ENCODE measurements around the gene TASOR2. TPM values are rescaled to one million over a fixed set of nuclear protein-coding genes. Genes with fewer than 3 reads are reported as not detected.

Gene TASOR2
- total RNA-seq, 4 donors from 2014 or later: 55.0 to 106 (median 75.9) TPM

DNA sequence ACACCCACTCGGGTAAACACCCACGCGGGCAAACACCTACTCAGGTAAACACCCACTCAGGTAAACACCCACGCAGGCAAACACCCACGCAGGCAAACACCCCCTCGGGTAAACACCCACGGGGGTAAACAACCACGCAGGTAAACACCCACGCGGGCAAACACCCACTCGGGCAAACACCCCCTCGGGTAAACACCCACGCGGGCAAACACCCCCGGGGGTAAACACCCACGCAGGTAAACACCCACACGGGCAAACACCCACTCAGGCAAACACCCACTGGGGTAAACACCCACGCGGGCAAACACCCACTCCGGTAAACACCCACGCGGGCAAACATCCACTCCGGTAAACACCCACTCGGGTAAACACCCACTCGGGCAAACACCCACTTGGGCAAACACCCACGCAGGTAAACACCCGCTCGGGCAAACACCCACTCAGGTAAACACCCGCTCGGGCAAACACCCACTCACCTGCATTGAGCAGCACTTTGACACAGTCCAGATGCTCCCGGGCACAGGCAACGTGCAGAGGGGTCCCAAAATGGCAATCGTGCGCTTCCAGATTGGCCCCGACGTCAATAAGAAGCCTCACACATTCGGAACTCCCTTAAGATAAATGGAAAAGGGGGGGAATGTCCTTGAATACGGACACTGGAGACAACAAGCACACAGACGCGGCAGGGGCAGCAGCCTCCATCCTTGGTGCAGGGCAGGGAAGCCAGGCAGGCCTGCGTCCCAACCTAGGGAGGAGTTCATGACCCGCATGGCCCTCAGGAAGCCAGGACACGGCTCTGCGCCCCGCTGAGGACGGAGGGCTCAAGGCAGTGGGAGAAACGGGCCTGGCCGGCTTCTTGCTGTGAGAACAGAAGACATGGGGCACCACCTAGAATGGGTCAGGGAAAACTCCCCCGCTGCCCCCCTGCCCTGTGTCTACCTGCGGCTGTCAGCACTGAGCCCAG lies 35.9 kb upstream of the TASOR2 start:
- Histone ChIP-seq H3K4me3 (no peak overlapping the region), H3K4me1 (peaks cover 10 to 50% (median 21%) of the 10 kb centered on the region in 4 donors), H3K27me3 (no peaks in the 10 kb centered on the region), H3K27ac (no peak overlapping the region), H3K36me3 (no peaks in the 10 kb centered on the region), H3K9me3 (no peaks in the 10 kb centered on the region)
- intact Hi-C loops (cut with DNase I; ENCODE audit: low total_unique reads): no loop called here
- whole genome bisulfite sequencing, 2 donors (ENCODE audit: low coverage in 1 of 2): 80 to 88% methylated on average over 1 to 50 of the region's 50 CpGs
- no peak for TF ChIP-seq POLR2A (IDR thresholded peaks at IDR 0.05)
- TF ChIP-seq POLR2AphosphoS5 (IDR thresholded peaks at IDR 0.05): no peak
- TF ChIP-seq, protein P1, sequence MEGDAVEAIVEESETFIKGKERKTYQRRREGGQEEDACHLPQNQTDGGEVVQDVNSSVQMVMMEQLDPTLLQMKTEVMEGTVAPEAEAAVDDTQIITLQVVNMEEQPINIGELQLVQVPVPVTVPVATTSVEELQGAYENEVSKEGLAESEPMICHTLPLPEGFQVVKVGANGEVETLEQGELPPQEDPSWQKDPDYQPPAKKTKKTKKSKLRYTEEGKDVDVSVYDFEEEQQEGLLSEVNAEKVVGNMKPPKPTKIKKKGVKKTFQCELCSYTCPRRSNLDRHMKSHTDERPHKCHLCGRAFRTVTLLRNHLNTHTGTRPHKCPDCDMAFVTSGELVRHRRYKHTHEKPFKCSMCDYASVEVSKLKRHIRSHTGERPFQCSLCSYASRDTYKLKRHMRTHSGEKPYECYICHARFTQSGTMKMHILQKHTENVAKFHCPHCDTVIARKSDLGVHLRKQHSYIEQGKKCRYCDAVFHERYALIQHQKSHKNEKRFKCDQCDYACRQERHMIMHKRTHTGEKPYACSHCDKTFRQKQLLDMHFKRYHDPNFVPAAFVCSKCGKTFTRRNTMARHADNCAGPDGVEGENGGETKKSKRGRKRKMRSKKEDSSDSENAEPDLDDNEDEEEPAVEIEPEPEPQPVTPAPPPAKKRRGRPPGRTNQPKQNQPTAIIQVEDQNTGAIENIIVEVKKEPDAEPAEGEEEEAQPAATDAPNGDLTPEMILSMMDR (IDR thresholded peaks at IDR 0.05): no peak
- in situ Hi-C loops (cut with MboI; ENCODE audit: low pct_ligation_motif_present in 1 of 4, low pct_unique_long_range_greater_than_20kb in 1 of 4, low sequenced_read_pairs in 3 of 4): no loop called here
- no peak for DNase-seq

DNA sequence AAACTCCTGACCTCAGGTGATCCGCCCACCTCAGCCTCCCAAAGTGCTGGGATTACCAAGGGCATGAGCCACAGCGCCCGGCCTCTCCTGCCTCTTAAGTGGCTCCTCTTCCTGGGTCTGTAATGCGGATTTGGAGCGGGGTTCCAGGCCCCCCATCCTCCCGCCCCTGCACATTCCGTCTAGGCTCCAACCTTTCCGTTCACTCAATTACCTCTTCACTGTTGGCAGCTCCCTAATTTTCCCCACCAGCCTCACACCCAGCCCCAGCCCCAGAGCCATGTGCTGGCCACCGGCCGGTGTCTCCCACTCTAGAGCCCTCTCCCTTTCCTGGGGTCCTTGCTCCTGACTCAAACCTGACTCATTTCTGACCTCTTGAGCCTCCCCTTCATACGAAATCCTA lies 34.9 kb upstream of the TASOR2 start:
- in situ Hi-C loops (cut with MboI; ENCODE audit: low pct_ligation_motif_present in 1 of 4, low pct_unique_long_range_greater_than_20kb in 1 of 4, low sequenced_read_pairs in 3 of 4) (no loop called here), intact Hi-C loops (cut with DNase I; ENCODE audit: low total_unique reads) (no loop called here)
- no peaks in the 10 kb centered on the region for H3K36me3 ChIP-seq
- H3K4me1 ChIP-seq: peaks cover 3 to 51% (median 23%) of the 10 kb centered on the region in 4 donors
- TF ChIP-seq POLR2A (IDR thresholded peaks at IDR 0.05) (no peak), EP300 (IDR thresholded peaks at IDR 0.05; ENCODE audit: low read depth) (no peak), POLR2AphosphoS5 (IDR thresholded peaks at IDR 0.05) (no peak)
- TF ChIP-seq, protein P1 (IDR thresholded peaks at IDR 0.05): no peak
- no peak for DNase-seq
- no peaks in the 10 kb centered on the region for H3K27me3 ChIP-seq
- H3K9me3 ChIP-seq: no peaks in the 10 kb centered on the region
- H3K4me3 ChIP-seq: no peak overlapping the region
- no peak overlapping the region for H3K27ac ChIP-seq
- WGBS, 2 donors (ENCODE audit: low coverage in 1 of 2): 93 to 95% methylated on average over 8 to 11 of the region's 11 CpGs

DNA sequence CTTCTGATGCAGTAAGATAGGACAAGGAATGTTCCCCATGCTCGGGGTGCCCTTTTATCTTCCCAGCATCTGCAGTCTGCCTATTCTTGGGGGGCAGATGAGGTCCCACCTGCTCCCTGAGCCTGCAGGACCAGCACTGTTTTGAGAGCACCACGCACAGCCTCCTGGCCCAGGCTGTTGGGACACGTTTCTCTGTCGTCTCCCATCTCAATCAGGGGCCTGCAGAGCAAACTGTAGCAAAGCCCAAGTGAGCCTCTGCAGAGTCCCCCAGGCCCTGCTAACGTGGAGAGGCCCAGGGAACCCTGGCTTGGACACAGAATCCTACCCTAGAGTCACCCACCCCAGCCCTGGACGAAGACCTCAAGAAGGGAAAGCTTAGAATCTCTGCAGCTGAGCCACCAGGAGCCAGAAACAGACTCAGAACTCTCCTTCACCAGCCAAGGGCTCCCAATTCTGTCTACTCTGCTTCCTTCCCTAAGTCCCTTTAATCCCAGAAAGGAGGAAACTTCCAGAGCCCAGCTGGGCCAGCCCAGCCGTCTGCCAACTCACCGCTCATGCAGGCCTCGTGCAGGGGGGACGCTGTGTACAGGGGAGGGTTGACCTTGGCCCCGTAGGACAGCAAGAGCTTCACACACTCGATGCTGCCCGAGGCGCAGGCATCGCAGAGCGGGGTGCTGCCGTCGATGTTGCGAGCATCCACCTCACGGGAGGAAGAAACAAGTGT lies 33.8 kb upstream of the TASOR2 start:
- in situ Hi-C loops (cut with MboI; ENCODE audit: low pct_ligation_motif_present in 1 of 4, low pct_unique_long_range_greater_than_20kb in 1 of 4, low sequenced_read_pairs in 3 of 4): no loop called here
- Histone ChIP-seq H3K4me1 (peaks cover 3 to 50% (median 20%) of the 10 kb centered on the region in 4 donors), H3K9me3 (no peaks in the 10 kb centered on the region), H3K27ac (peak overlapping the region in 3 of 4 donors; percentile 22 to 28 (median 24)), H3K27me3 (no peaks in the 10 kb centered on the region), H3K4me3 (no peak overlapping the region), H3K36me3 (no peaks in the 10 kb centered on the region)
- TF ChIP-seq EP300 (IDR thresholded peaks at IDR 0.05; ENCODE audit: low read depth) (no peak), POLR2A (IDR thresholded peaks at IDR 0.05) (no peak), POLR2AphosphoS5 (IDR thresholded peaks at IDR 0.05) (no peak)
- TF ChIP-seq, protein P1 (IDR thresholded peaks at IDR 0.05): no peak
- intact Hi-C loops (cut with DNase I; ENCODE audit: low total_unique reads): no loop called here
- 91% methylated on average over 20 of the region's 20 CpGs; no CpG with 5 or more reads in 1 of the 2 donors for WGBS, 2 donors (ENCODE audit: low coverage in 1 of 2)
- DNase-seq: no peak

DNA sequence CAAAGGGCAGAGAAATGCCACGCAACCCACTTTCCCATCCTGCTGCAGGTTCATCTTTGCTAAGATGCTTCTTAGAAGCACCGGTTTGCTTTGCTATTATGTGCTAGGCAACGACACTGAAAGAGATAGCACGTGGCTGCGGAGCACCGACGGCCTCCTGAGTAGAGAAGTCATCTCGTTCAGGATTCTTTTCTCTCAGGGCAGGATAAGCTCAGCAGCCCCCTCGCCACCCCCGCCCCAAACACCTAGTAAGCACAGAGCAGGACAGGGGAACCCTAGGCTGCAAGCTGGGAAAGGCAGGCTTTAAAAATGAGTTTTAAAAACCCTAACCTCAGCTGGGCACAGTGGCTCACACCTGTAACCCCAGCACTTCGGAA lies 33.3 kb upstream of the TASOR2 start:
- Histone ChIP-seq H3K4me1 (peaks cover 3 to 50% (median 16%) of the 10 kb centered on the region in 4 donors), H3K9me3 (no peaks in the 10 kb centered on the region), H3K36me3 (no peaks in the 10 kb centered on the region), H3K27ac (peak overlapping the region; percentile 22 to 34 (median 28)), H3K27me3 (no peaks in the 10 kb centered on the region), H3K4me3 (no peak overlapping the region)
- no peak for DNase-seq
- intact Hi-C loops (cut with DNase I; ENCODE audit: low total_unique reads): no loop called here
- in situ Hi-C loops (cut with MboI; ENCODE audit: low pct_ligation_motif_present in 1 of 4, low pct_unique_long_range_greater_than_20kb in 1 of 4, low sequenced_read_pairs in 3 of 4): no loop called here
- TF ChIP-seq POLR2A (IDR thresholded peaks at IDR 0.05): no peak
- no peak for TF ChIP-seq EP300 (IDR thresholded peaks at IDR 0.05; ENCODE audit: low read depth)
- TF ChIP-seq POLR2AphosphoS5 (IDR thresholded peaks at IDR 0.05): no peak
- WGBS, 2 donors (ENCODE audit: low coverage in 1 of 2): 93% methylated on average over 11 of the region's 11 CpGs; no CpG with 5 or more reads in 1 of the 2 donors

Measured in transverse colon (tissue), 4 donors.